Karpas-422 (cell line): ENCODE data around the gene CDC25A. TPM values are rescaled to one million over a fixed set of nuclear protein-coding genes. Genes with fewer than 3 reads are reported as not detected.
"Not testable (repeated sequence)": the region's sequence is repeated elsewhere in the genome, so short reads cannot be mapped to it uniquely, and the experiment has no call there.

Source experiments
- DNase-seq: peaks from one replicate; pipeline ENCODE4 v3.0.0-alpha.2; 2015
- H2AFZ ChIP-seq: fragments of 200-600 bp; sonication (generic); 2 replicates; pipeline ENCODE4 v1.6.1; 2014; ENCODE audit warnings: antibody characterized with exemption, low read length, mixed read lengths
- H3K27ac ChIP-seq: fragments of 200-600 bp; sonication (generic); 2 replicates; pipeline ENCODE4 v1.5.1; 2014; ENCODE audit warnings: mild to moderate bottlenecking, low read length, moderate library complexity
- H3K27me3 ChIP-seq: fragments of 200-600 bp; sonication (generic); 2 replicates; pipeline ENCODE4 v1.6.1; 2014; ENCODE audit warnings: low read length, mixed read lengths
- H3K36me3 ChIP-seq: fragments of 200-600 bp; sonication (generic); 2 replicates; pipeline ENCODE4 v1.6.1; 2014; ENCODE audit warnings: low read length, mixed read lengths; ENCODE audit not compliant: insufficient read depth
- H3K4me1 ChIP-seq: fragments of 200-600 bp; sonication (generic); 2 replicates; pipeline ENCODE4 v1.6.1; 2014; ENCODE audit warnings: mild to moderate bottlenecking, low read length, mixed read lengths
- H3K4me2 ChIP-seq: fragments of 200-600 bp; sonication (generic); 2 replicates; pipeline ENCODE4 v1.6.1; 2014; ENCODE audit warnings: low read length, low read depth, mild to moderate bottlenecking; ENCODE audit not compliant: poor library complexity, severe bottlenecking
- H3K4me3 ChIP-seq: fragments of 200-600 bp; sonication (generic); 2 replicates; pipeline ENCODE4 v1.5.1; 2014; ENCODE audit warnings: mild to moderate bottlenecking, antibody characterized with exemption, low read length, mixed read lengths
- H3K79me2 ChIP-seq: fragments of 200-600 bp; sonication (generic); 2 replicates; pipeline ENCODE4 v1.6.1; 2014; ENCODE audit warnings: mild to moderate bottlenecking, low read length, mixed read lengths
- H3K9ac ChIP-seq: fragments of 200-600 bp; sonication (generic); 2 replicates; pipeline ENCODE4 v1.6.0; 2014; ENCODE audit warnings: low read length
- H3K9me2 ChIP-seq: fragments of 200-600 bp; sonication (generic), shearing (Covaris generic); replicated peaks from 2 replicates; pipeline ENCODE4 v1.6.0; 2014; ENCODE audit warnings: mild to moderate bottlenecking, low read length, moderate library complexity; ENCODE audit not compliant: insufficient read depth
- H3K9me3 ChIP-seq: fragments of 300-700, 200-600 bp; sonication (generic); 2 replicates; pipeline ENCODE4 v1.6.1; 2014; ENCODE audit warnings: low read length, mixed read lengths
- H4K20me1 ChIP-seq: fragments of 200-600 bp; sonication (generic); 2 replicates; pipeline ENCODE4 v1.6.1; 2014; ENCODE audit warnings: mild to moderate bottlenecking, antibody characterized with exemption, low read length, low read depth; ENCODE audit not compliant: insufficient read depth
- total RNA-seq: library from RNA; depleted of rRNA; stranded (reverse); fragments of >200 nt; shearing (Covaris generic); gene quantifications from 2 replicates; pipeline ENCODE4 v1.2.3, GENCODE V29; 2014; ENCODE audit warnings: low replicate concordance

Gene CDC25A
- total RNA-seq, 1 experiment from 2014 or later, result 12.9 TPM

- H3K9ac ChIP-seq, result no peak overlapping the region
- H3K27ac ChIP-seq, result no peak overlapping the region
- no peak for DNase-seq
- no peaks in the 10 kb centered on the region for H3K36me3 ChIP-seq
- H3K27me3 ChIP-seq, result no peaks in the 10 kb centered on the region
- no peaks in the 10 kb centered on the region for H3K79me2 ChIP-seq
- no peak overlapping the region for H3K4me2 ChIP-seq
- no peak overlapping the region for H2AFZ ChIP-seq
- no peaks in the 10 kb centered on the region for H3K4me1 ChIP-seq
- no peak overlapping the region for H3K4me3 ChIP-seq
- H4K20me1 ChIP-seq, result no peaks in the 10 kb centered on the region
- H3K9me2 ChIP-seq, result no peaks in the 10 kb centered on the region
- no peaks in the 10 kb centered on the region for H3K9me3 ChIP-seq
Observed at GRCh38 chr3:48120223-48120622, 68.0 kb downstream of the CDC25A start.

GRCh38 chr3:48119505-48120193 lies 68.6 kb downstream of the CDC25A start:
- Histone ChIP-seq H3K4me2 (no peak overlapping the region), H3K9me3 (no peaks in the 10 kb centered on the region), H3K9me2 (no peaks in the 10 kb centered on the region), H3K9ac (no peak overlapping the region), H3K36me3 (no peaks in the 10 kb centered on the region), H3K27me3 (no peaks in the 10 kb centered on the region), H2AFZ (no peak overlapping the region), H3K79me2 (no peaks in the 10 kb centered on the region), H3K4me3 (no peak overlapping the region), H4K20me1 (no peaks in the 10 kb centered on the region), H3K4me1 (no peaks in the 10 kb centered on the region), H3K27ac (no peak overlapping the region)
- DNase-seq, result no peak

- Histone ChIP-seq H3K9me3 (no peaks in the 10 kb centered on the region), H4K20me1 (no peaks in the 10 kb centered on the region), H3K4me3 (no peak overlapping the region), H3K4me1 (no peaks in the 10 kb centered on the region), H3K36me3 (no peaks in the 10 kb centered on the region), H3K4me2 (no peak overlapping the region), H3K79me2 (no peaks in the 10 kb centered on the region), H3K9ac (no peak overlapping the region), H3K27me3 (no peaks in the 10 kb centered on the region), H3K27ac (no peak overlapping the region), H3K9me2 (no peaks in the 10 kb centered on the region), H2AFZ (no peak overlapping the region)
- no peak for DNase-seq
Observed at GRCh38 chr3:48118928-48119327, 69.3 kb downstream of the CDC25A start.

- no peak overlapping the region for H2AFZ ChIP-seq
- H3K4me1 ChIP-seq, result no peaks in the 10 kb centered on the region
- no peak overlapping the region for H3K27ac ChIP-seq
Observed at GRCh38 chr3:48118322-48118721, 69.9 kb downstream of the CDC25A start.

GRCh38 chr3:48112813-48113212 lies 75.4 kb downstream of the CDC25A start:
- Histone ChIP-seq H3K4me3 (no peak overlapping the region), H3K27me3 (no peaks in the 10 kb centered on the region), H2AFZ (no peak overlapping the region), H3K27ac (no peak overlapping the region), H3K79me2 (no peaks in the 10 kb centered on the region), H3K9ac (no peak overlapping the region), H3K9me2 (no peaks in the 10 kb centered on the region), H3K36me3 (no peaks in the 10 kb centered on the region), H3K4me1 (no peaks in the 10 kb centered on the region), H3K4me2 (no peak overlapping the region), H4K20me1 (no peaks in the 10 kb centered on the region), H3K9me3 (no peaks in the 10 kb centered on the region)
- no peak for DNase-seq

More at GRCh38 chr3:48118322-48118721, 69.9 kb downstream of the CDC25A start:
- Histone ChIP-seq H3K9me3 (no peaks in the 10 kb centered on the region), H3K4me2 (no peak overlapping the region), H3K9me2 (no peaks in the 10 kb centered on the region), H4K20me1 (no peaks in the 10 kb centered on the region), H3K9ac (no peak overlapping the region), H3K79me2 (no peaks in the 10 kb centered on the region), H3K36me3 (no peaks in the 10 kb centered on the region), H3K27me3 (no peaks in the 10 kb centered on the region), H3K4me3 (no peak overlapping the region)
- DNase-seq, result no peak

- not testable (repeated sequence) for H3K4me3 ChIP-seq, H3K4me2 ChIP-seq, H3K9me2 ChIP-seq, H3K36me3 ChIP-seq, H3K4me1 ChIP-seq, H3K79me2 ChIP-seq, H3K9ac ChIP-seq, H3K27ac ChIP-seq, DNase-seq, H3K27me3 ChIP-seq, H2AFZ ChIP-seq, H3K9me3 ChIP-seq, H4K20me1 ChIP-seq
Observed at GRCh38 chr3:48112108-48112791, 76.0 kb downstream of the CDC25A start.

- Histone ChIP-seq H3K36me3 (no peaks in the 10 kb centered on the region), H3K27me3 (no peaks in the 10 kb centered on the region), H3K4me3 (no peak overlapping the region), H3K27ac (no peak overlapping the region), H4K20me1 (no peaks in the 10 kb centered on the region), H2AFZ (no peak overlapping the region), H3K4me1 (no peaks in the 10 kb centered on the region), H3K9ac (no peak overlapping the region), H3K79me2 (no peaks in the 10 kb centered on the region), H3K9me2 (no peaks in the 10 kb centered on the region), H3K9me3 (no peaks in the 10 kb centered on the region), H3K4me2 (no peak overlapping the region)
- DNase-seq, result no peak
Observed at GRCh38 chr3:48110463-48110862, 77.8 kb downstream of the CDC25A start.

GRCh38 chr3:48107227-48107626 lies 81.0 kb downstream of the CDC25A start:
- Histone ChIP-seq H3K9me2 (no peaks in the 10 kb centered on the region), H3K9me3 (no peaks in the 10 kb centered on the region), H2AFZ (no peak overlapping the region), H3K9ac (no peak overlapping the region), H3K27me3 (no peaks in the 10 kb centered on the region), H3K4me1 (no peaks in the 10 kb centered on the region), H3K36me3 (no peaks in the 10 kb centered on the region), H3K4me3 (no peak overlapping the region), H4K20me1 (no peaks in the 10 kb centered on the region), H3K4me2 (no peak overlapping the region), H3K79me2 (no peaks in the 10 kb centered on the region), H3K27ac (no peak overlapping the region)
- DNase-seq, result no peak
